ENCODE data around the gene ECSIT.
"Not testable (repeated sequence)": the region's sequence is repeated elsewhere in the genome, so short reads cannot be mapped to it uniquely, and the experiment has no call there.

The ECSIT gene

GRCh38 chr19:11528551-11529341 lies at the start of gene ECSIT:
TSS of gene ECSIT (minus strand) at chr19:11529134. CDS start at chr19:11519170, 9,964 bp downstream.
- DNase-seq, result peak; percentile 100

DNA sequence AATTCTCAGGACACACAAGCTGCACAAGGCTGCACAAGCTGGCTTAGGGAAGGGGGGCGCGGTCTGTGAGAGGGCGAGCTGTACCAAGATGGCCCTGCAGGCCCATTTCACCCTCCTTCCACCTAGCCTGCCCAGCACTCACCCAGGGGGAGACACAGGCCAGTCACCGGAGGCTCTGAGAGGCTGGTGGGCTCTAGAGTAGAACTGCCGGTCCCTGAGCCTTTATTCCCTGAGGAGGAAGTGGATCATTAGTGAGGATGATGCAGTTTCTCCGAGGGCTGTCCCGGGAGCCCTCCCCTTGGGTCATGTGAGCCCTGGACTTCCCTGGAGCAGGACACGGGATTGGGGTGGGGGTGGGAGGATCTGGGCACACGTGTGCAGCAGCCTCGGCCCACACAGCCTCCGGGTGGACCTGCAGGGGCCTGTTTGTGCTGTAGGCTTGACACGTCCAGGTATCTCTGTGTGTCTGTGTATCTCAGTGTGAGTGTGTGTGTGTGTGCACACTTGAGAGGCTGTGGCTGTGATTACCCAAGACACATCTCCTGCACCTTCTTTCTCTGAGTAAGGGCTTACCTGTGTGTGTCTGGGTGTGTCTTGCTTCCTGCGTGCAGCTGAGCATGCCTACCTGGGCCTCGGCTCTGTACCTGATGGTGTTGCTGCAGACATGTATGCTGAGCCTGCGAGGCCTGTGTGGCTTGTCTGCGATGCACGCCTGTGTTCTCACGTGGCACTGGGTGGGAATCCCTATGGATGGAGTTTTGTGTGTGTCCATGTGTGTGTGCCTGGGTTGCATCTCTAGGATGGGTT lies 48.7 kb upstream of the ECSIT start, which contains the start of gene ACP5:
ACP5 (minus strand) TSS at position 195 of the 807 bp plus-strand sequence. CDS start 328 bp downstream, outside the sequence.
- no peak for DNase-seq

GRCh38 chr19:11576227-11576626 lies 47.3 kb upstream of the ECSIT start:
- DNase-seq, result no peak

GRCh38 chr19:11574689-11575088 lies 45.8 kb upstream of the ECSIT start:
- no peak for DNase-seq

DNA sequence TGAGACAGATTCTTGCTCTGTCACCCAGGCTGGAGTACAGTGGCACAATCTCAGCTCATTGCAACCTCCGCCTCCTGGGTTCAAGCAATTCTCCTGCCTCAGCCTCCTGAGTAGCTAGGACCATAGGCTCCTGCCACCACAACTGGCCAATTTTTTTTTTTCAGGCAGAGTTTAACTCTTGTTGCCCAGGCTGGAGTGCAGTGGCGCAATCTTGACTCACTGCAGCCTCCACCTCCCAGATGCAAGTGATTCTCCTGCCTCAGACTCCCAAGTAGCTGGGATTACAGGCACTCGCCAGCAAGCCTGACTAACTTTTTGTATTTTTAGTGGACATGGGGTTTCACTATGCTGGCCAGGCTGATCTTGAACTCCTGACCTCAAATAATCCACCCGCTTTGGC lies 44.8 kb upstream of the ECSIT start:
- not testable (repeated sequence) for DNase-seq

- DNase-seq, result not testable (repeated sequence)
These were observed 44.4 kb upstream of the ECSIT start for GRCh38 chr19:11573354-11573753.

DNA sequence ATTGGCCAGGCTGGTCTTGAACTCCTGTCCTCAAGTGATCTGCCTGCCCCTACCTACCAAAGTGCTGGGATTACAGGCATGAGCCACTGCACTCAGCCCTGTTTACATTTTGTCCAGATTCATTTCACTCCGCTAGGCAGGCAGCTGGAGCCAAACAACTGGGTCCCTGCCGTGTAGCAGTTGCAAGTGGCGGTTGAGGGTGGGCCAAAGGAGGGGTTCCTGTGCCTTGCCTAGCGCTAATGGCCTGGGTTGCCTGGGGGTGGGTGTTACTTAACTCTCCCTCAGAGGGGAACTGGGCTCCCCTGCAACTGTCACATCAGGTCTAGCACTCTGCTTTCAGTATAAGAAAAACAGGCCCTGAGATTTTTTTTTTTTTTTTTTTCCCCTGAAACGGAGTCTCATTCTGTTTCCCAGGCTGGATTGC lies 41.1 kb upstream of the ECSIT start:
- DNase-seq, result no peak

- no peak for DNase-seq
These were observed 37.2 kb upstream of the ECSIT start for GRCh38 chr19:11566164-11566563.

GRCh38 chr19:11565649-11565980 lies 36.7 kb upstream of the ECSIT start:
- DNase-seq, result not testable (repeated sequence)

DNA sequence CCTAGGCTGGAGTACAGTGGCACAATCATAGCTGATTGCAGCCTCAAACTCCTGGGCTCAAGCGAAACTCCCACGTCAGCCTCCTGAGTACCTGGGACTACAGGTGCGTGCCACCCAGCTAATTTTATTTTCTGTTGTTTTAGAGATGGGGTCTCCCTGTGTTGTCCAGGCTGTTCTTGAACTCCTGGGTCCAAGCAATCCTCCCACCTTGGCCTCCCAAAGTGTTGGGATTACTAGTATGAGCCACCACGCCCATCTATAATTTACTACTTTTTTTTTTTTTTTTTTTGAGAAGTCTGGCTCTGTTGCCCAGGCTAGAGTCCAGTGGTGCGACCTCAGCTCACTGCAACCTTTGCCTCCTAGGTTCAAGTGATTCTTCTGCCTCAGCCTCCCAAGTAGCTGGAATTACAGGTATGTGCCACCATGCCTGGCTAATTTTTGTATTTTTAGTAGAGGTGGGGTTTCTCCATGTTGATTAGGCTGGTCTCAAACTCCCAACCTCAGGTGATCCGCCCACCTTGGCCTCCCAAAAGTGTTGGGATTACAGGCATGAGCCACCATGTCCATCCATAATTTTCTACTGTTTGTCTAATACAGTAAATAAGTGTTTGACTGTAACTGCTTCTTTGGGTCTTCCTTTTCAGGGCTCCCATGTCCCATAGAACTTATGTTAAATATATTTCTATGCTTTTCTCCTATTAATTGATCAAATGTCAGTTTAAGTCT lies 35.3 kb upstream of the ECSIT start:
- DNase-seq, result not testable (repeated sequence)

GRCh38 chr19:11563532-11563931 lies 34.6 kb upstream of the ECSIT start:
- no peak for DNase-seq

GRCh38 chr19:11560404-11561051 lies 31.6 kb upstream of the ECSIT start:
- peak; percentile 78 for DNase-seq

DNA sequence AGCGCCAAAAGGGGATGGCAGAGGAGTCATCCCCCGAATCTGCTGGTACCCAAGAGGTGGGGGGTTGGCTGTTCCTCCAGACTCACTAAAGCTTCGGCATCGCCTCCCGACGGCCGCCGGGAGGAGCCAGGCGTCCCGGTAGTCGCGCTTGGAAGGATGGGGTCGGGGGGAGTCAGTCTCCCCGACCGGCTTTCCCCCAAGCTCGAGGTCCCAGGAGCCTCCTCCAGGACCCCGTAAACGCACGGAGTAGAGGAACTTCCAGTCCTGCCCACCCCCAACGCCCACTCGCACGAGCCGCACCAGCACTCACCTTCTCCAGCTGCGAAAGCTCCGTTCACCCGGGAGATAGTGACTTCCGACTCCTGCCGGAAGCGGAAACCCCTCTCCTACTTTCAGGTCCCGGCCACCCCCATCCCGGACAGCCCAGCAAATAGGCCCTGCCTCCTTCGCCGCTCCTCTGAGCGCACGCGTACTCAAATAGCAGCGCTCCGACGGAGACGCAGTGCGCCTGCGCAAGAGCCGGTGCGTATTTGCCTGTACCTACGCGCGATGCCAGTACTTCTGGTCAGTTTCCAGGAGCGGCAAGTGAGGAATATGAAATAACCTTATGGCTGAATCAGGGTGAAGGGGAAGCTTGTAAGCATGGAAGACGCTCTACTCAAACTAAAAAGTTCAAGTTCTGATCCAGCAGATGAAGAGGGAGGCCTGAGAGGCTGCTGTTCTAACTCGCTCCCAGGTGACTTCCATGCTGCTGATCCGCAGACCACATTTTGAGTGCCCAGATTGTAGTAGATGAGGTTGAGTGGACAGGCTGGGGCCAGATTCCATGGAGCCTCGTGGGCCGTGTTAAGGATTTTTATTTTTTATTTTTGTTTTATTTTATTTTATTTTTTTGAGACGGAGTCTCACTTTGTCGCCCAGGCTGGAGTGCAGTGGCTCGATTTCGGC lies 30.2 kb upstream of the ECSIT start, which contains the start of gene ELOF1:
ELOF1 (minus strand) TSS at position 350 of the 948 bp plus-strand sequence. CDS start 4,883 bp downstream, outside the sequence.
- DNase-seq, result peak; percentile 99

DNA sequence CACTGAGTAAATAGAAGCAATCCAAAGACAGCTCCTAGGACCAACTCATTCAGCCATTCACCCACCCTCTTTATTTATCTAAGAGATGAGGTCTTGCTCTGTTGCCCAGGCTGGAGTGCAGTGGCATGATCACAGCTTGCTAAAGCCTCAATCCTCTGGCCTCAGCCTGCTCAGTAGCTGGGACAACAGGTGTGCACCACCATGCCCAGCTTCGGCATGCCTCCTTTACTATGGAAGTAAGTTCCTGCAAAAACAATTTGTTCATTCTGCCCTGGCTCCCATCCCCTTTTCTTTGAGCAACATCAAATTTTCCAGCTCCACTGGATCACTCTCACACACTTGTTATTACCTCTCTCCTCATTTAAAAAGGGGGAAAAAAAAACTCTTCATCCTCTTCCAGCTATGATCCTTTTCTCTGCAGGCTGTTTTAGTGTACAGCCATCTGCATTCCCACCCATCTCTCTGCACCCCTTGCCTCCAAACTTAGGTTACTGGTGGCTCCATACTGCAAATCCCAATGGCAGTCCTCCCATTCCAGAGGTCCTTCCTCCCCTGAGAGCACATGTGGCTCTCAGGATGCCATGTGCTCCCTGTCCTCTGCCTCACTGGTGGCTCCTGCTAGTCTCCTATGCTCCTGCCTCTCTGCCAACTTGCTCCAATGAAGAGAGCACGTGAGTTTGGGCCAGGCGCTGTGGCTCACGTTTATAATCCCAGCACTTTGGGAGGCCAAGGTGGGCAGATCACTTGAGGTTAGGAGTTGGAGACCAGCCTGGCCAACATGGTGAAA lies 27.9 kb upstream of the ECSIT start:
- DNase-seq, result no peak

DNA sequence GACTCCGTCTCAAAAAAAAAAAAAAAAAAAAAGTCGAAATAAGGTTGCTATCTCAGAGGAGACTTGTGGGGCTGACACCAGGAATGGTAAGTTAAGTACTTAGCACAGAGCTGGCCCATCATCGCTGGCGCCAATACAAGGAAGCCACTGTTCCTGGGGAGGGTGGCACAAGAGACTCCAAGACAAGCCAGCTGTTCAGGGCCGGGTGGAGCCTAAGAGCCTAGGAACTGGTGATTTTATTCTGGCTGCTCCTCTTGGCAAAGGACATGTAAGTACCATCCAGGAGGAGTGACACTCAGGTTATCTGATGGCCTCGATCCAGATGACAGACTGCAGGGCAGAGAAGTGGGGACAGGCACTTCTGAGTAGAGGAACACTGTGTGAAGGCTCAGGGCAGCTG lies 26.3 kb upstream of the ECSIT start:
- DNase-seq, result no peak

DNA sequence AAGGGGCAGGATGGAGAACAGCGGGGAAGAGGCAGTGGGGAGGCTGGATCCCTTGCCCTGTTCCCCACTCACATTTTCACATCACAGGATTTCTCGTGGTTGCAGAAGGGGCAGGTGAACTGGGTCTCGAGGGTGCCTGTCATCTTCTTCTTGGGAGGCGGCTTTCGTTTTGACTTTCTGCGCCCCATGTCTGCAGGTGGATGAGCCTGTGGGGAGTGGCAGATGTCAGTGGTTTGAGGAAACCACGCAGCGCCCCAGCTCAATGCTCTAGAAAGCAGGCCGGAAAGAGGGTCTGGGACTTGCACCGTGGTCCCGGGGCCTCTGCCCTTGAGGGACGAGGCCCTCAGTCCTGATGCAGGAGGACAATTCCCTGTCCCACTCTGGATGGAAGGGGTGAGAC lies 25.2 kb upstream of the ECSIT start:
- DNase-seq, result no peak

DNA sequence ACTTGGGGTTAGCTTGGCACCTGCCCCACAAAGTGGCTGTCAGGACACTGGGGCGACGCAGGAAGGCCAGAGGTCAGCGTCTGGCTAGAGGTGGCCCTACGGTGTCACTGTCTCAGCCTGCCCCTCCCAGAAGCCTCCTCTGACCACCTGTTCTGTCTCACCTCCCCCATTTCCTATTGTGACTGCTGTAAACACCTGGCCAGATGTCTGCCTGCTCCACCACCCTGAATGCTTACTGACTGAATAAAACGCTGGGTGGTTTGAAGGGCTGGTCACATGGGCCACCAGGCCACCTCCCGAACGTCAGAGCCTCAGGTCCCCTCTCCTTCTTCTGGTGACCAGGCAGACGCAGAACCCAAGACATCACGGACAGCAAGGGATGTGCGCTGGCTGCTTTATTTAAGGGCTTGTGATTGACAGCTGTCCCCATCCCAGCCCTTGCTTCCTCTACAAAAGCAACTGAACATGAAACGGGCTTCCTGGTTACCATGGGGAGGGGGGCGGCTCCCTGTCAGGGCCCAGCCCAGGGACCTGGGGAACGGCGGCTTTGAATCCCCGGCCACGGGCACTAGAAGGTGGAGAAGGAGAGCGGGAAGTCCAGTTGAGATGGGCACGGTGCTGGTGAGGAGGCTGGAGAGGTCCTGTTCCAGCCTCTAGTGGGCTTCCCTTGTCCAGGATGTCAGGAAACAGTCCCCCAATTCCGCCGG lies 23.9 kb upstream of the ECSIT start:
- no peak for DNase-seq

DNA sequence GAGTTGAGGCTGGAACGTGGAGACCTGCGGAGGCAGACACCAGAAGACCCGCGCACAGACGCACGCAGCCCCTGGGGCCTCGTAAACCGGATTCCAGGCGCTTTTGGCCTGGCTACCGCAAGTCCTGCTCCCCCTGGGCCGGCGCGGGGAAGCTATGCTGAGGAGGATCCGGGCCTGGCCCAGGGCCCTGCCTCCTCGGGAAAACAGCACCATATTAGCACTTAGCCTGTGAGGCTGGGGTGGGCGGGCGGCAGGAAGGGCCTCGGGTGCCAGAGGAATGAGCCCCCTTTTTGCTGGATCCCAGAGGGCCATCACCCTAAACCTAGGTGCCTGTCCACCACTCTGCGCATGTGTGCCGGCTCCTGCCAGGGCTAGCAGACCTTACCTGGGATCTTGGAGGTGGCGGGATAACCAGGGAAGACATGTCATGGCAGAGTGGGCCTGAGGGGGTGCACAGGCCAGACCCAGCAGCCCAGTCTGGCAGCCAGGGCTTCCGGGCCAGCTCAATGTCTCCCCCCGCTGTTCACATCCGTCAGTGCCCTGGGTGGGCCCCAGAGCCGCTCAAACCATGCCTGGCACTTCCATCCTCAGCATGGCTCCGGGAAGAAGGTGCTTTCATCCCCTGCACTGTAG lies 22.8 kb upstream of the ECSIT start:
- peak; percentile 73 for DNase-seq

- DNase-seq, result no peak
These were observed 21.3 kb upstream of the ECSIT start for GRCh38 chr19:11550265-11550664.

All from islet precursor cell (in vitro differentiated cells).